ENCODE results near the gene SOX6.

- no peak for TF ChIP-seq EP300 (IDR thresholded peaks at IDR 0.05; ENCODE audit: low read depth)
- no peak for TF ChIP-seq CTCF (IDR thresholded peaks at IDR 0.05)
- TF ChIP-seq POLR2A (IDR thresholded peaks at IDR 0.05) = no peak
- no peak for TF ChIP-seq POLR2AphosphoS5 (IDR thresholded peaks at IDR 0.05)
Observed at GRCh38 chr11:15957234-15957633, 399.1 kb downstream of the SOX6 start.
